ENCODE data around the gene MTHFD1L. TPM values are rescaled to one million over a fixed set of nuclear protein-coding genes. Genes with fewer than 3 reads are reported as not detected.
"Not testable (repeated sequence)": the region's sequence is repeated elsewhere in the genome, so short reads cannot be mapped to it uniquely, and the experiment has no call there.

The MTHFD1L gene
- total RNA-seq, 4 donors from 2014 or later, result 3.0 to 9.4 (median 5.2) TPM

- TF ChIP-seq POLR2A (IDR thresholded peaks at IDR 0.05) (no peak), POLR2AphosphoS5 (IDR thresholded peaks at IDR 0.05) (no peak), CTCF (IDR thresholded peaks at IDR 0.05) (no peak), EP300 (IDR thresholded peaks at IDR 0.05) (no peak)
- 80% methylated on average over 4 of the region's 4 CpGs for WGBS
Measured at GRCh38 chr6:151110576-151110905, 245.0 kb downstream of the MTHFD1L start.

GRCh38 chr6:151111670-151112069 is 246.2 kb downstream of the MTHFD1L start:
- Histone ChIP-seq H3K27ac (no peak overlapping the region), H3K36me3 (no peaks in the 10 kb centered on the region), H3K4me1 (no peaks in the 10 kb centered on the region), H3K9me3 (no peaks in the 10 kb centered on the region), H3K27me3 (no peaks in the 10 kb centered on the region), H3K4me3 (no peak overlapping the region)
- DNase-seq (ENCODE audit: low spot score in 2 of 2), result no peak
- WGBS, result 73% methylated on average over 5 of the region's 5 CpGs
- no peak for TF ChIP-seq CTCF (IDR thresholded peaks at IDR 0.05)
- TF ChIP-seq EP300 (IDR thresholded peaks at IDR 0.05), result no peak
- no peak for TF ChIP-seq POLR2AphosphoS5 (IDR thresholded peaks at IDR 0.05)
- no peak for TF ChIP-seq POLR2A (IDR thresholded peaks at IDR 0.05)

More at GRCh38 chr6:151110576-151110905, 245.0 kb downstream of the MTHFD1L start:
- DNase-seq (ENCODE audit: low spot score in 2 of 2), result no peak
- Histone ChIP-seq H3K4me1 (no peaks in the 10 kb centered on the region), H3K27me3 (no peaks in the 10 kb centered on the region), H3K27ac (no peak overlapping the region), H3K36me3 (no peaks in the 10 kb centered on the region), H3K9me3 (no peaks in the 10 kb centered on the region), H3K4me3 (no peak overlapping the region)

GRCh38 chr6:151112130-151112529 is 246.6 kb downstream of the MTHFD1L start:
- WGBS, result 92% methylated on average over 4 of the region's 4 CpGs

GRCh38 chr6:151112884-151113283 is 247.4 kb downstream of the MTHFD1L start:
- not testable (repeated sequence) for H3K4me3 ChIP-seq; H3K36me3 ChIP-seq; DNase-seq (ENCODE audit: low spot score in 2 of 2); H3K27me3 ChIP-seq; H3K4me1 ChIP-seq; H3K27ac ChIP-seq; H3K9me3 ChIP-seq
- WGBS, result 90% methylated on average over 3 of the region's 3 CpGs

More at GRCh38 chr6:151112130-151112529, 246.6 kb downstream of the MTHFD1L start:
- Histone ChIP-seq H3K4me1 (no peaks in the 10 kb centered on the region), H3K27me3 (no peaks in the 10 kb centered on the region), H3K27ac (no peak overlapping the region), H3K4me3 (no peak overlapping the region), H3K36me3 (no peaks in the 10 kb centered on the region), H3K9me3 (no peaks in the 10 kb centered on the region)
- DNase-seq (ENCODE audit: low spot score in 2 of 2), result no peak
- TF ChIP-seq POLR2AphosphoS5 (IDR thresholded peaks at IDR 0.05), result no peak
- no peak for TF ChIP-seq CTCF (IDR thresholded peaks at IDR 0.05)
- TF ChIP-seq POLR2A (IDR thresholded peaks at IDR 0.05), result no peak
- TF ChIP-seq EP300 (IDR thresholded peaks at IDR 0.05), result no peak

- H3K9me3 ChIP-seq, result no peaks in the 10 kb centered on the region
- WGBS, result 90% methylated on average over 5 of the region's 5 CpGs
- DNase-seq (ENCODE audit: low spot score in 2 of 2), result no peak
- no peaks in the 10 kb centered on the region for H3K27me3 ChIP-seq
- no peak overlapping the region for H3K27ac ChIP-seq
- no peak overlapping the region for H3K4me3 ChIP-seq
- no peaks in the 10 kb centered on the region for H3K4me1 ChIP-seq
- no peaks in the 10 kb centered on the region for H3K36me3 ChIP-seq
- no peak for TF ChIP-seq POLR2AphosphoS5 (IDR thresholded peaks at IDR 0.05)
- no peak for TF ChIP-seq EP300 (IDR thresholded peaks at IDR 0.05)
- TF ChIP-seq POLR2A (IDR thresholded peaks at IDR 0.05), result no peak
- no peak for TF ChIP-seq CTCF (IDR thresholded peaks at IDR 0.05)
Measured at GRCh38 chr6:151113641-151114040, 248.1 kb downstream of the MTHFD1L start.

- DNase-seq (ENCODE audit: low spot score in 2 of 2), result no peak
- H3K27ac ChIP-seq, result no peak overlapping the region
- 76% methylated on average over 8 of the region's 8 CpGs for WGBS
- H3K4me3 ChIP-seq, result no peak overlapping the region
- no peaks in the 10 kb centered on the region for H3K27me3 ChIP-seq
- H3K36me3 ChIP-seq, result no peaks in the 10 kb centered on the region
- no peaks in the 10 kb centered on the region for H3K9me3 ChIP-seq
- H3K4me1 ChIP-seq, result no peaks in the 10 kb centered on the region
- TF ChIP-seq POLR2AphosphoS5 (IDR thresholded peaks at IDR 0.05) (no peak), POLR2A (IDR thresholded peaks at IDR 0.05) (no peak), EP300 (IDR thresholded peaks at IDR 0.05) (no peak), CTCF (IDR thresholded peaks at IDR 0.05) (no peak)
Measured at GRCh38 chr6:151118461-151119123, 253.1 kb downstream of the MTHFD1L start.
